ENCODE data around the gene ABITRAM. TPM values are rescaled to one million over a fixed set of nuclear protein-coding genes. Genes with fewer than 3 reads are reported as not detected.

Gene ABITRAM
- total RNA-seq, 4 donors from 2014 or later = 9.8 to 17.2 (median 12.8) TPM

DNA sequence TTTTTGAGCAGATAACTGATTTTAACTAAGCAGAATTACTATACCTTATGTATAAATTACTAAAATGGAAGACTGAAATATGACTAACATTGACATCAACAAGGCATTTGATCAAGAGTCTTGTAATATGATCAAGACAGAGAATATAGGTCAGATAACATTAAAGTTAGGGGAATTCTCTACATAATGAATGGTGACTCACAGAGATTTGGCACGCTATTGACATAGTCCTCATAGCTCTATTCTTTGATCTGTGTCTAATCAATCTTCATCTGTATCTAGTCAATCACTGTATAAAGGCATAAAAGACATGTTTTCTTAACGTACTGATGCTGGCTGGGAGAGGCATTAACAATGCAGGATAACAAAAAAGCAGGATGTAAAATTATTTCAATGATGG is 17.4 kb downstream of the ABITRAM start:
- no peak for DNase-seq
- Histone ChIP-seq H3K27me3 (no peaks in the 10 kb centered on the region), H3K9me3 (no peaks in the 10 kb centered on the region), H3K36me3 (peaks cover 0 to 9% (median 0%) of the 10 kb centered on the region in 3 donors), H3K4me1 (peaks cover 0 to 5% (median 0%) of the 10 kb centered on the region in 3 donors), H3K27ac (no peak overlapping the region), H3K4me3 (no peak overlapping the region)
- intact Hi-C loops (cut with DNase I) = no loop called here
- TF ChIP-seq, protein P1, sequence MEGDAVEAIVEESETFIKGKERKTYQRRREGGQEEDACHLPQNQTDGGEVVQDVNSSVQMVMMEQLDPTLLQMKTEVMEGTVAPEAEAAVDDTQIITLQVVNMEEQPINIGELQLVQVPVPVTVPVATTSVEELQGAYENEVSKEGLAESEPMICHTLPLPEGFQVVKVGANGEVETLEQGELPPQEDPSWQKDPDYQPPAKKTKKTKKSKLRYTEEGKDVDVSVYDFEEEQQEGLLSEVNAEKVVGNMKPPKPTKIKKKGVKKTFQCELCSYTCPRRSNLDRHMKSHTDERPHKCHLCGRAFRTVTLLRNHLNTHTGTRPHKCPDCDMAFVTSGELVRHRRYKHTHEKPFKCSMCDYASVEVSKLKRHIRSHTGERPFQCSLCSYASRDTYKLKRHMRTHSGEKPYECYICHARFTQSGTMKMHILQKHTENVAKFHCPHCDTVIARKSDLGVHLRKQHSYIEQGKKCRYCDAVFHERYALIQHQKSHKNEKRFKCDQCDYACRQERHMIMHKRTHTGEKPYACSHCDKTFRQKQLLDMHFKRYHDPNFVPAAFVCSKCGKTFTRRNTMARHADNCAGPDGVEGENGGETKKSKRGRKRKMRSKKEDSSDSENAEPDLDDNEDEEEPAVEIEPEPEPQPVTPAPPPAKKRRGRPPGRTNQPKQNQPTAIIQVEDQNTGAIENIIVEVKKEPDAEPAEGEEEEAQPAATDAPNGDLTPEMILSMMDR (IDR thresholded peaks at IDR 0.05) = no peak
- TF ChIP-seq POLR2A (IDR thresholded peaks at IDR 0.05) = no peak
- 37 to 58% methylated on average over 2 of the region's 2 CpGs for WGBS, 2 donors

GRCh38 chr9:108953983-108954574 is 19.9 kb downstream of the ABITRAM start:
- 0 to 2% methylated on average over 3 of the region's 3 CpGs for WGBS, 2 donors
- TF ChIP-seq POLR2A (IDR thresholded peaks at IDR 0.05) = no peak
- TF ChIP-seq, protein P1 (IDR thresholded peaks at IDR 0.05) = peak; percentile 40 to 79 (median 66)
- intact Hi-C loops (cut with DNase I) = no loop called here
- Histone ChIP-seq H3K36me3 (no peaks in the 10 kb centered on the region), H3K27me3 (no peaks in the 10 kb centered on the region), H3K4me3 (no peak overlapping the region), H3K4me1 (peaks cover 0 to 5% (median 0%) of the 10 kb centered on the region in 3 donors), H3K9me3 (no peaks in the 10 kb centered on the region), H3K27ac (peak overlapping the region in 1 of 4 donors; percentile 21)
- no peak for DNase-seq

DNA sequence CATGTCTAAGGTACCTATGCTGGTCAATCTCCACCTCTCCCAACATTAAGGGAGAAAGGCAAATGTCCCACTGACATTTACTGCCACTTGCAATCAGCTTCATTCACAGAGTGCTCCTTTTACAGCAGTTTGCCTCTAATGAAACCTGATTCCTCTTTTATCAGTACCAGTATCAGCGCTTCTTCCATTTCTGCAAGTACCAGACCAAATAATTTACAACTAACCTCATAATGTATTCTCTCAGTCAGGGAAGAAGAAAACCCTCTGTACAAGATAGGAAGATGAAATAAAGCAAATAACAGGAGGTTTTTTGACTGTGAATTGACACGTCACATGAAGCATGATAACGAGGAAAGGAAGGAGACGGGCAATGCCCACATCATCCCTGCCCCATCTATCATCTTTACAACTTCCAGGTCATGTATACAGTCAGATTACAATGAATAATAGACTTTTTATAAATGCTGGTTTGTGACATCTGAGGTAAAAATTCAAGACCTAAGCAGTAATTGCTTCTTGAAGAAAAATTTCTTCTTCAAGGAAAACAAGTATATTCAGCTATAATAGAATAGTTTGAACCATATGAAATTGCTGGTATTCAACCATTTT is 21.9 kb downstream of the ABITRAM start:
- Histone ChIP-seq H3K36me3 (no peaks in the 10 kb centered on the region), H3K27me3 (no peaks in the 10 kb centered on the region), H3K4me1 (peaks cover 0 to 5% (median 0%) of the 10 kb centered on the region in 3 donors), H3K27ac (no peak overlapping the region), H3K4me3 (no peak overlapping the region), H3K9me3 (no peaks in the 10 kb centered on the region)
- WGBS, 2 donors = 84 to 90% methylated on average over 4 of the region's 4 CpGs
- intact Hi-C loops (cut with DNase I) = no loop called here
- DNase-seq = no peak
- TF ChIP-seq, protein P1 (IDR thresholded peaks at IDR 0.05) = no peak
- TF ChIP-seq POLR2A (IDR thresholded peaks at IDR 0.05) = no peak

DNA sequence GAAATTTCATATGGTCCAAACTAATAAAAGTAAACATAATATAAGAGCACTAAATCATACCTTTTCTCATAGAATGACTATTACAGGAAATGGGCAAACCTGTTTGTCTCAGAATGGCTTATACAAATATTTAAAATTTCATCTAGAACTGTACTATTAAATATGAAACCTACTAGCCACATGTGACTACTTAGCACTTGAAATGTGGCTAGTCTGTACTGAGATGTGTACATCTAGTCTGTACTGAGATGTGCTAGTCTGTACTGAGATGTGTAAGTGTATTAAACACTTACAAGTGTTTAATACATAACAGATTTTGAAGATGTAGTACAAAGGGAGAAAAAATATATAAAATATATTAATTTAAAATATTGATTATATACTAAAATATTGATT is 22.4 kb downstream of the ABITRAM start:
- Histone ChIP-seq H3K4me3 (no peak overlapping the region), H3K27ac (no peak overlapping the region), H3K27me3 (no peaks in the 10 kb centered on the region), H3K4me1 (peaks cover 0 to 5% (median 0%) of the 10 kb centered on the region in 3 donors), H3K9me3 (no peaks in the 10 kb centered on the region), H3K36me3 (no peaks in the 10 kb centered on the region)
- TF ChIP-seq POLR2A (IDR thresholded peaks at IDR 0.05) = no peak
- TF ChIP-seq, protein P1 (IDR thresholded peaks at IDR 0.05) = no peak
- no peak for DNase-seq
- intact Hi-C loops (cut with DNase I) = no loop called here

- no peaks in the 10 kb centered on the region for H3K4me1 ChIP-seq
- peaks cover 0 to 7% (median 0%) of the 10 kb centered on the region in 3 donors for H3K36me3 ChIP-seq
- H3K27ac ChIP-seq = no peak overlapping the region
- no peak for TF ChIP-seq POLR2A (IDR thresholded peaks at IDR 0.05)
- TF ChIP-seq, protein P1 (IDR thresholded peaks at IDR 0.05) = no peak
- H3K4me3 ChIP-seq = no peak overlapping the region
- no peaks in the 10 kb centered on the region for H3K27me3 ChIP-seq
- no peaks in the 10 kb centered on the region for H3K9me3 ChIP-seq
- WGBS, 2 donors = 60 to 62% methylated on average over 6 of the region's 6 CpGs
- DNase-seq = no peak
- intact Hi-C loops (cut with DNase I) = no loop called here
Measured at GRCh38 chr9:108960331-108960730, 26.1 kb downstream of the ABITRAM start.
